Esophagus muscularis mucosa (tissue), 4 donors: ENCODE results near the gene LIX1. TPM values are rescaled to one million over a fixed set of nuclear protein-coding genes. Genes with fewer than 3 reads are reported as not detected.

ENCODE experiments used
- DNase-seq: peaks from one replicate; pipeline ENCODE4 v3.0.0-alpha.2; 2017; ENCODE audit errors: extremely low spot score
- H3K27ac ChIP-seq, 4 donors: fragments of 200-600 bp; sonication (generic); replicated peaks in 1 of 4; 1 replicate in 3 of 4; 2 replicates in 1 of 4; pipeline ENCODE4 v1.5.1; 2016 to 2019; ENCODE audit warnings: mild to moderate bottlenecking in 1 of 4
- H3K27me3 ChIP-seq, 4 donors: fragments of 200-600 bp; sonication (generic); one replicate each; pipeline versions ENCODE4 v1.5.1 to v1.6.0; 2016 to 2019
- H3K36me3 ChIP-seq, 4 donors: fragments of 200-600 bp; sonication (generic); one replicate each; pipeline ENCODE4 v1.5.1; 2016 to 2019
- H3K4me1 ChIP-seq, 4 donors: fragments of 200-600 bp; sonication (generic); one replicate each; pipeline ENCODE4 v1.5.1; 2016 to 2019
- H3K4me3 ChIP-seq, 4 donors: fragments of 200-600 bp; sonication (generic); 1 replicate in 2 of 4; 2 replicates in 2 of 4; pipeline ENCODE4 v1.5.1; 2016 to 2019; ENCODE audit warnings: mild to moderate bottlenecking in 4 of 4, moderate library complexity in 1 of 4
- H3K9me3 ChIP-seq, 4 donors: fragments of 200-600 bp; sonication (generic); 1 replicate in 3 of 4; 2 replicates in 1 of 4; pipeline ENCODE4 v1.5.1; 2016 to 2019
- EP300 ChIP-seq: sonication (generic); formaldehyde crosslinking; IDR thresholded peaks from one replicate; pipeline ENCODE4 v1.6.1; 2017; ENCODE audit warnings: antibody characterized with exemption
- POLR2A ChIP-seq: fragments of 450-650 bp; IDR thresholded peaks from one replicate; pipeline ENCODE4 v1.6.1; 2017; ENCODE audit warnings: antibody characterized with exemption, moderate library complexity, mild to moderate bottlenecking, low read depth
- POLR2AphosphoS5 ChIP-seq, 2 donors: sonication (generic); formaldehyde crosslinking; IDR thresholded peaks; one replicate each; pipeline ENCODE4 v1.6.1; 2017; ENCODE audit warnings: antibody characterized with exemption in 2 of 2
- WGBS: methylation state at CpG from one replicate; pipeline ENCODE4 v1.1.5; 2018; 5-methylcytosine and 5-hydroxymethylcytosine counted together
- intact Hi-C: fragments of 100-400 bp; cut with DNase I; formaldehyde crosslinking; loops from one replicate; pipeline ENCODE4 v1.15.1; 2023
- total RNA-seq, 4 donors: library from RNA; depleted of rRNA; stranded (reverse); fragments of >200 nt; gene quantifications; one replicate each; pipeline versions ENCODE4 v1.1.0 to v1.2.1, GENCODE V29; 2016
- TF ChIP-seq, protein P1 (sequence below), 3 experiments: fragments of 200-600 bp in 2 of 3; fragments of 450-650 bp in 1 of 3; sonication (generic) in 2 of 3; IDR thresholded peaks; one replicate each; pipeline ENCODE4 v1.5.1; 2017 to 2019; ENCODE audit warnings: antibody characterized with exemption in 3 of 3, mild to moderate bottlenecking in 2 of 3, moderate library complexity in 1 of 3

Gene LIX1
- total RNA-seq, 4 donors from 2014 or later = 0.42 to 1.2 (median 0.67) TPM

DNA sequence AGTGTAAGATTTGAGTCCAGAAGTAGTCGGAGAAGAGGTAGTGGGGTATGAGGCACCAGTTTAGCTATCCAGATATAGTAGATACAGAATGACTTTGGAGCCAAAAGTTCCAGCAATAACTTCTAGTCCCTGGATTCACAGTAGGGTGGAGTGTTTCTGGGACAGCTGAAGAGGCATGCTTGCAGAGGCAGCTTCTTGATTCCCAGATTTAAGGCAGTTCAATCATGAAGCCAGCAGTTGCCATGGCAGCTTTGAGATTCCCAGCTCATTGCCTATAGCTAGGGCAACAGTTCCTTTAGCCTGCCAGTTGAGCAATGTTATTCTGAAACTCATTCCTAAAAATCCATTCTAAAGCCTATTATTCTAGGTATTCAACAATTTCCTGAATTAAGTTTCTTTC, 79.2 kb downstream of the LIX1 start:
- H3K27me3 ChIP-seq = no peaks in the 10 kb centered on the region
- H3K36me3 ChIP-seq = no peaks in the 10 kb centered on the region
- H3K4me1 ChIP-seq = peaks cover 0 to 6% (median 0%) of the 10 kb centered on the region in 4 donors
- TF ChIP-seq EP300 = no peak
- no peak for TF ChIP-seq POLR2AphosphoS5 (IDR thresholded peaks at IDR 0.05)
- TF ChIP-seq, protein P1, sequence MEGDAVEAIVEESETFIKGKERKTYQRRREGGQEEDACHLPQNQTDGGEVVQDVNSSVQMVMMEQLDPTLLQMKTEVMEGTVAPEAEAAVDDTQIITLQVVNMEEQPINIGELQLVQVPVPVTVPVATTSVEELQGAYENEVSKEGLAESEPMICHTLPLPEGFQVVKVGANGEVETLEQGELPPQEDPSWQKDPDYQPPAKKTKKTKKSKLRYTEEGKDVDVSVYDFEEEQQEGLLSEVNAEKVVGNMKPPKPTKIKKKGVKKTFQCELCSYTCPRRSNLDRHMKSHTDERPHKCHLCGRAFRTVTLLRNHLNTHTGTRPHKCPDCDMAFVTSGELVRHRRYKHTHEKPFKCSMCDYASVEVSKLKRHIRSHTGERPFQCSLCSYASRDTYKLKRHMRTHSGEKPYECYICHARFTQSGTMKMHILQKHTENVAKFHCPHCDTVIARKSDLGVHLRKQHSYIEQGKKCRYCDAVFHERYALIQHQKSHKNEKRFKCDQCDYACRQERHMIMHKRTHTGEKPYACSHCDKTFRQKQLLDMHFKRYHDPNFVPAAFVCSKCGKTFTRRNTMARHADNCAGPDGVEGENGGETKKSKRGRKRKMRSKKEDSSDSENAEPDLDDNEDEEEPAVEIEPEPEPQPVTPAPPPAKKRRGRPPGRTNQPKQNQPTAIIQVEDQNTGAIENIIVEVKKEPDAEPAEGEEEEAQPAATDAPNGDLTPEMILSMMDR (IDR thresholded peaks at IDR 0.05) = no peak
- no peak for TF ChIP-seq POLR2A
- H3K9me3 ChIP-seq = peaks cover 0 to 6% (median 0%) of the 10 kb centered on the region in 4 donors
- H3K4me3 ChIP-seq = no peak overlapping the region
- intact Hi-C loops = no loop called here
- WGBS = 91% methylated on average over 1 of the region's 1 CpG
- no peak overlapping the region for H3K27ac ChIP-seq
- no peak for DNase-seq

DNA sequence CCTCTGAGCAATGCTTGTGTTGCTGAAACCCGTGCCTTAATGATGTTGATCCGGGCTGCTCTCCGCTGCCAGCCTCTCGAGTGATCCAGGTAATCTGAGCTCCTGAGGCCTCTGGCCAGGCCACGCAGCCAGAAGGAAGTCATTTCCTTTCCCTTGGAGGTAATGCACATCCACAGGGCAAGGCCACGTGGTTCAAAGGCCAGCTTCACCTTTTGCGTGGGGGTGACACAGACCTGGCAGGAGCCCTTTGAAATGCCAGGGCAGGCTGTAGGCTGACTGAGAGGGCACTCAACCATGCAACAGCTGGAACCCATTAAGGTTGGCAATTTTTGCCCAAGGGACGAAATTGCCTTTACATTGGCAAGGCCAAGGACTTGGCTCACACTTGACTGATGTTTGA, 80.4 kb downstream of the LIX1 start:
- Histone ChIP-seq H3K36me3 (no peaks in the 10 kb centered on the region), H3K27me3 (no peaks in the 10 kb centered on the region), H3K4me3 (no peak overlapping the region), H3K27ac (no peak overlapping the region), H3K9me3 (peaks cover 0 to 6% (median 0%) of the 10 kb centered on the region in 4 donors), H3K4me1 (no peaks in the 10 kb centered on the region)
- 79% methylated on average over 8 of the region's 8 CpGs for WGBS
- TF ChIP-seq, protein P1 (IDR thresholded peaks at IDR 0.05) = no peak
- TF ChIP-seq POLR2A (no peak), POLR2AphosphoS5 (IDR thresholded peaks at IDR 0.05) (no peak), EP300 (no peak)
- DNase-seq = no peak
- intact Hi-C loops = no loop called here

DNA sequence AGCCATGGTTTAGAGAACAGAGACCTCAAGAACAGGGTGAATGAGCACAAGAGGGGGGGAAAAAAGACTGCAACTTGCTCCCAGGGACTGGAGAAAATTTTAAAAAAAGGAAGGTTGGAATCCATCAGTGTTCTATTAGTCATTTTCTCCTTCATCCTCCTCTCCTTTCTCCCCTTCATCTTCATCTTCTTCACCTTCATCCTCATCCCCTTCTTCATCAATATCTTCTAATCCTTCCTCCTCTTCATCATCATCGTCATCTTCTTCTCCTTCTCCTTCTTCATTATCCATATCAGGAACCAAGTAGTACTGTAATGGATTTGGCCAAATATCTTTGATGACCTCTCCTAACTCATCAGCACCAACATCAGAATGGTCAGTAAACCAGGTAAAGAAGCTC, 86.1 kb downstream of the LIX1 start:
- intact Hi-C loops = no loop called here
- Histone ChIP-seq H3K36me3 (no peaks in the 10 kb centered on the region), H3K27me3 (no peaks in the 10 kb centered on the region), H3K27ac (no peak overlapping the region), H3K4me3 (no peak overlapping the region), H3K4me1 (no peaks in the 10 kb centered on the region), H3K9me3 (peaks cover 0 to 6% (median 0%) of the 10 kb centered on the region in 4 donors)
- no peak for TF ChIP-seq POLR2AphosphoS5 (IDR thresholded peaks at IDR 0.05)
- TF ChIP-seq, protein P1 (IDR thresholded peaks at IDR 0.05) = no peak
- no peak for TF ChIP-seq POLR2A
- no peak for TF ChIP-seq EP300
- no peak for DNase-seq
- WGBS = 97% methylated on average over 1 of the region's 1 CpG

DNA sequence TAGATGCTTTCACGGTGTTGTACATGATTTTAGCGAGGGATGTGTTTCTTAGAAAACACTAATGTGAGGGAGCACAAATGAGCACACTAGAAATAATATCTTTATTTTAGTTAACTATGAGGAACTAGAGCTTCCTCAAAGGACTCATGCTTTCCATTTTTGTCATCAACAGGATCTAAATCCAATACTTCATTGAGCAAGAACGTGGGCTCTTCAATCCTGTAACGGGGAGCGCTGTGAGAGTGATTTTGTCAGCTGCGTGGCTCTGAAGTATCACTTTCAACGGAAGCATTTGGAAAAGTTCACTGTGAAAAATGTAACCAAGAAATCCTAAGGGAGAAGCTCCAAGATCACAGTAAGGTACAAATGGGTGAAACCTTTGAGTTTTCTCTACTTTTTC, 93.2 kb downstream of the LIX1 start:
- H3K9me3 ChIP-seq = no peaks in the 10 kb centered on the region
- no peak overlapping the region for H3K4me3 ChIP-seq
- H3K27me3 ChIP-seq = no peaks in the 10 kb centered on the region
- no peak for DNase-seq
- 71% methylated on average over 7 of the region's 7 CpGs for WGBS
- no peak overlapping the region for H3K27ac ChIP-seq
- no peaks in the 10 kb centered on the region for H3K36me3 ChIP-seq
- intact Hi-C loops = no loop called here
- no peaks in the 10 kb centered on the region for H3K4me1 ChIP-seq
- no peak for TF ChIP-seq POLR2A
- TF ChIP-seq EP300 = no peak
- no peak for TF ChIP-seq POLR2AphosphoS5 (IDR thresholded peaks at IDR 0.05)
- TF ChIP-seq, protein P1 (IDR thresholded peaks at IDR 0.05) = no peak

DNA sequence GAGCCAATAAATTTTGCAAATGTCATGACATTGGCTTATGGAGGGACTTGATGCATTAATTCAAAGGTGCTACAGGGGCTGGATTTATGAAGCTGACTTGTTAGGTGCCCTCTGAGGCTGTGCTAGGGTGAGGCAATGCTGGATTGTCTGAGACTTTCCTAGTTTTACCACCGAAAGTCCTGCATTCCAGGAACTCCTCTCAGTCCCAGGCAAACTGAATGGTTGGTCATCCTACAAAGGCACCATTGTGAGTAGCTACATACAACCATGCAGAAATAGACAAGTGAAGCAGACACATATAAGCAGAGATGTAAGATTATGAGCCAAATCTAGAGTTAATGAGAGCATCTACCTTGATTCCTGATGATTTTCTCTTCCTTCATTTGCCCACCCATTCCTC, 95.3 kb downstream of the LIX1 start:
- TF ChIP-seq EP300 = no peak
- no peak for TF ChIP-seq POLR2AphosphoS5 (IDR thresholded peaks at IDR 0.05)
- TF ChIP-seq, protein P1 (IDR thresholded peaks at IDR 0.05) = no peak
- intact Hi-C loops = no loop called here
- WGBS = 100% methylated on average over 1 of the region's 1 CpG
- Histone ChIP-seq H3K27ac (no peak overlapping the region), H3K36me3 (no peaks in the 10 kb centered on the region), H3K4me1 (peaks cover 0 to 4% (median 0%) of the 10 kb centered on the region in 4 donors), H3K27me3 (no peaks in the 10 kb centered on the region), H3K9me3 (no peaks in the 10 kb centered on the region), H3K4me3 (no peak overlapping the region)
- DNase-seq = no peak
